ENCODE data around the gene TRIM75. TPM values are rescaled to one million over a fixed set of nuclear protein-coding genes. Genes with fewer than 3 reads are reported as not detected.
A peak's percentile ranks its signal among the peaks of the same experiment; 100 is the strongest.
"Not testable (repeated sequence)": the region's sequence is repeated elsewhere in the genome, so short reads cannot be mapped to it uniquely, and the experiment has no call there.

Gene TRIM75
- total RNA-seq, 2 donors from 2014 or later = not detected

GRCh38 chr4:165060938-165061337, 7.3 kb downstream of the TRIM75 start:
- peak; percentile 72 for TF ChIP-seq CTCF (conservative IDR thresholded peaks at IDR 0.05)
- no peak overlapping the region for H3K4me3 ChIP-seq (ENCODE audit: low read length)
- H3K9me3 Mint-ChIP-seq = no peaks in the 10 kb centered on the region
- no peak overlapping the region for H3K4me3 Mint-ChIP-seq
- H3K27me3 Mint-ChIP-seq (ENCODE audit: insufficient read depth) = no peaks in the 10 kb centered on the region
- H3K9me3 ChIP-seq (ENCODE audit: control insufficient read depth, low read length) = no peaks in the 10 kb centered on the region
- peaks cover 4% of the 10 kb centered on the region for H3K4me1 ChIP-seq (ENCODE audit: control insufficient read depth, insufficient read depth, low read length)
- 62% methylated on average over 1 of the region's 1 CpG; no CpG with 5 or more reads in 1 of the 2 experiments for WGBS, 2 experiments (ENCODE audit: insufficient coverage in 1 of 2, insufficient read length in 1 of 2)
- no peaks in the 10 kb centered on the region for H3K36me3 Mint-ChIP-seq (ENCODE audit: low read depth)
- DNase-seq = no peak
- no peak overlapping the region for H3K9ac ChIP-seq (ENCODE audit: extremely low read depth, low read length, poor library complexity, severe bottlenecking)
- peaks cover 7% of the 10 kb centered on the region for H3K4me1 Mint-ChIP-seq
- no peak overlapping the region for H3K27ac ChIP-seq (ENCODE audit: low read depth, low read length)
- H3K27ac Mint-ChIP-seq = no peak overlapping the region
- H3K36me3 ChIP-seq (ENCODE audit: control insufficient read depth, insufficient read depth, low read length) = no peaks in the 10 kb centered on the region
- no peaks in the 10 kb centered on the region for H3K27me3 ChIP-seq (ENCODE audit: control insufficient read depth, insufficient read depth, low read length, poor library complexity, severe bottlenecking)

GRCh38 chr4:165070560-165070959, 16.9 kb downstream of the TRIM75 start:
- H3K36me3 ChIP-seq (ENCODE audit: control insufficient read depth, insufficient read depth, low read length) = no peaks in the 10 kb centered on the region
- no peaks in the 10 kb centered on the region for H3K36me3 Mint-ChIP-seq (ENCODE audit: low read depth)
- WGBS, 2 experiments (ENCODE audit: insufficient coverage in 1 of 2, insufficient read length in 1 of 2) = 83% methylated on average over 1 of the region's 1 CpG; no CpG with 5 or more reads in 1 of the 2 experiments
- no peaks in the 10 kb centered on the region for H3K27me3 ChIP-seq (ENCODE audit: control insufficient read depth, insufficient read depth, low read length, poor library complexity, severe bottlenecking)
- no peaks in the 10 kb centered on the region for H3K9me3 Mint-ChIP-seq
- H3K27ac Mint-ChIP-seq = no peak overlapping the region
- H3K27me3 Mint-ChIP-seq (ENCODE audit: insufficient read depth) = no peaks in the 10 kb centered on the region
- H3K9ac ChIP-seq (ENCODE audit: extremely low read depth, low read length, poor library complexity, severe bottlenecking) = no peak overlapping the region
- no peak overlapping the region for H3K4me3 Mint-ChIP-seq
- H3K9me3 ChIP-seq (ENCODE audit: control insufficient read depth, low read length) = no peaks in the 10 kb centered on the region
- no peak for DNase-seq
- no peak overlapping the region for H3K4me3 ChIP-seq (ENCODE audit: low read length)
- H3K27ac ChIP-seq (ENCODE audit: low read depth, low read length) = no peak overlapping the region
- TF ChIP-seq CTCF (conservative IDR thresholded peaks at IDR 0.05) = no peak
- H3K4me1 ChIP-seq (ENCODE audit: control insufficient read depth, insufficient read depth, low read length) = peaks cover 6% of the 10 kb centered on the region
- H3K4me1 Mint-ChIP-seq = peaks cover 24% of the 10 kb centered on the region

- peak overlapping the region; percentile 83 for H3K27ac Mint-ChIP-seq
- peak overlapping the region; percentile 29 for H3K4me3 Mint-ChIP-seq
- H3K4me1 Mint-ChIP-seq = peaks cover 28% of the 10 kb centered on the region
- not testable (repeated sequence) for H3K27me3 ChIP-seq (ENCODE audit: control insufficient read depth, insufficient read depth, low read length, poor library complexity, severe bottlenecking); H3K27me3 Mint-ChIP-seq (ENCODE audit: insufficient read depth); H3K4me3 ChIP-seq (ENCODE audit: low read length); H3K36me3 Mint-ChIP-seq (ENCODE audit: low read depth); H3K9me3 Mint-ChIP-seq; H3K9me3 ChIP-seq (ENCODE audit: control insufficient read depth, low read length); H3K4me1 ChIP-seq (ENCODE audit: control insufficient read depth, insufficient read depth, low read length); H3K9ac ChIP-seq (ENCODE audit: extremely low read depth, low read length, poor library complexity, severe bottlenecking); H3K27ac ChIP-seq (ENCODE audit: low read depth, low read length); H3K36me3 ChIP-seq (ENCODE audit: control insufficient read depth, insufficient read depth, low read length)
- DNase-seq = peak; percentile 77
- 44 to 56% methylated on average over 10 to 11 of the region's 11 CpGs for WGBS, 2 experiments (ENCODE audit: insufficient coverage in 1 of 2, insufficient read length in 1 of 2)
Observed at GRCh38 chr4:165073346-165073745, 19.7 kb downstream of the TRIM75 start.

- Histone ChIP-seq H3K4me1 (ENCODE audit: control insufficient read depth, insufficient read depth, low read length) (peaks cover 6% of the 10 kb centered on the region), H3K9ac (ENCODE audit: extremely low read depth, low read length, poor library complexity, severe bottlenecking) (no peak overlapping the region), H3K36me3 (ENCODE audit: control insufficient read depth, insufficient read depth, low read length) (peaks cover 21% of the 10 kb centered on the region), H3K9me3 (ENCODE audit: control insufficient read depth, low read length) (no peaks in the 10 kb centered on the region), H3K27me3 (ENCODE audit: control insufficient read depth, insufficient read depth, low read length, poor library complexity, severe bottlenecking) (no peaks in the 10 kb centered on the region), H3K4me3 (ENCODE audit: low read length) (no peak overlapping the region), H3K27ac (ENCODE audit: low read depth, low read length) (no peak overlapping the region)
- TF ChIP-seq CTCF (conservative IDR thresholded peaks at IDR 0.05) = no peak
- no peaks in the 10 kb centered on the region for H3K27me3 Mint-ChIP-seq (ENCODE audit: insufficient read depth)
- 89 to 94% methylated on average over 3 to 5 of the region's 5 CpGs for WGBS, 2 experiments (ENCODE audit: insufficient coverage in 1 of 2, insufficient read length in 1 of 2)
- no peak overlapping the region for H3K4me3 Mint-ChIP-seq
- peaks cover 23% of the 10 kb centered on the region for H3K4me1 Mint-ChIP-seq
- DNase-seq = no peak
- no peak overlapping the region for H3K27ac Mint-ChIP-seq
- peaks cover 14% of the 10 kb centered on the region for H3K36me3 Mint-ChIP-seq (ENCODE audit: low read depth)
- H3K9me3 Mint-ChIP-seq = no peaks in the 10 kb centered on the region
Observed at GRCh38 chr4:165077034-165077578, 23.4 kb downstream of the TRIM75 start.
